Measurements from ENCODE around the gene VAT1. TPM values are rescaled to one million over a fixed set of nuclear protein-coding genes. Genes with fewer than 3 reads are reported as not detected.
"Not testable (repeated sequence)": the region's sequence is repeated elsewhere in the genome, so short reads cannot be mapped to it uniquely, and the experiment has no call there.

Gene VAT1
- total RNA-seq, 1 donor: 435 TPM

- TF ChIP-seq, protein P1, sequence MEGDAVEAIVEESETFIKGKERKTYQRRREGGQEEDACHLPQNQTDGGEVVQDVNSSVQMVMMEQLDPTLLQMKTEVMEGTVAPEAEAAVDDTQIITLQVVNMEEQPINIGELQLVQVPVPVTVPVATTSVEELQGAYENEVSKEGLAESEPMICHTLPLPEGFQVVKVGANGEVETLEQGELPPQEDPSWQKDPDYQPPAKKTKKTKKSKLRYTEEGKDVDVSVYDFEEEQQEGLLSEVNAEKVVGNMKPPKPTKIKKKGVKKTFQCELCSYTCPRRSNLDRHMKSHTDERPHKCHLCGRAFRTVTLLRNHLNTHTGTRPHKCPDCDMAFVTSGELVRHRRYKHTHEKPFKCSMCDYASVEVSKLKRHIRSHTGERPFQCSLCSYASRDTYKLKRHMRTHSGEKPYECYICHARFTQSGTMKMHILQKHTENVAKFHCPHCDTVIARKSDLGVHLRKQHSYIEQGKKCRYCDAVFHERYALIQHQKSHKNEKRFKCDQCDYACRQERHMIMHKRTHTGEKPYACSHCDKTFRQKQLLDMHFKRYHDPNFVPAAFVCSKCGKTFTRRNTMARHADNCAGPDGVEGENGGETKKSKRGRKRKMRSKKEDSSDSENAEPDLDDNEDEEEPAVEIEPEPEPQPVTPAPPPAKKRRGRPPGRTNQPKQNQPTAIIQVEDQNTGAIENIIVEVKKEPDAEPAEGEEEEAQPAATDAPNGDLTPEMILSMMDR (IDR thresholded peaks at IDR 0.05; ENCODE audit: insufficient read depth, low read length): no peak
- peak; percentile 39 for DNase-seq (ENCODE audit: low read depth)
- H3K4me3 ChIP-seq (ENCODE audit: low read depth, low read length): peak overlapping the region; percentile 90
Measured at GRCh38 chr17:42980766-42981397, 41.3 kb downstream of the VAT1 start.

DNA sequence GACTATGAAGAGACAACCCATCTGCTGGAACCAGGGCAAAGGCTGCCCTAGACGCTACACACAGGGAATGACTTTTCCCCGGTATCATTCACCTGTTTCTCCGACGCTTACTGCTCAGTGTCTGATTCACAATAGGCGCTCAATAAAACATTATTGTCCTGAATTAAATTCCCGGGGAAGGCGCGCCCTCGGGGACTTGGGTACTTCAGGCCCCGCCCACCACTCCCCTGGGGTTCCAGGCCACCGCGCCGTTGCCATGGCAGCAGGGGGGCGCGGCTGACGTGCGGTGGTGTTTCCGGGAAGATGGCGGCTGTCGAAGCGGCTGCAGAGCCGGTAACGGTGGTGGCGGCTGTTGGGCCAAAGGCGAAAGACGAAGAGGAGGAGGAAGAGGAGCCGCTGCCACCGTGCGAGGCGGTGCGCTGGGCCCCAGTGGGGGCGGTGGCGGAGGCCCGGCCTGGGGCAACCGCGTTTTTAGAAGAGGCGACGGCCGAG is 41.9 kb downstream of the VAT1 start, which contains the start of gene RUNDC1:
Gene RUNDC1, plus strand, starts transcription at position 292 of the 492 bp plus-strand sequence. Its CDS starts 12 bp downstream, at position 304.
- peak; percentile 71 for DNase-seq (ENCODE audit: low read depth)
- peak within 1 kb of the TSS; percentile 90 for H3K4me3 ChIP-seq (ENCODE audit: low read depth, low read length)
- TF ChIP-seq, protein P1 (IDR thresholded peaks at IDR 0.05; ENCODE audit: insufficient read depth, low read length): no peak

DNA sequence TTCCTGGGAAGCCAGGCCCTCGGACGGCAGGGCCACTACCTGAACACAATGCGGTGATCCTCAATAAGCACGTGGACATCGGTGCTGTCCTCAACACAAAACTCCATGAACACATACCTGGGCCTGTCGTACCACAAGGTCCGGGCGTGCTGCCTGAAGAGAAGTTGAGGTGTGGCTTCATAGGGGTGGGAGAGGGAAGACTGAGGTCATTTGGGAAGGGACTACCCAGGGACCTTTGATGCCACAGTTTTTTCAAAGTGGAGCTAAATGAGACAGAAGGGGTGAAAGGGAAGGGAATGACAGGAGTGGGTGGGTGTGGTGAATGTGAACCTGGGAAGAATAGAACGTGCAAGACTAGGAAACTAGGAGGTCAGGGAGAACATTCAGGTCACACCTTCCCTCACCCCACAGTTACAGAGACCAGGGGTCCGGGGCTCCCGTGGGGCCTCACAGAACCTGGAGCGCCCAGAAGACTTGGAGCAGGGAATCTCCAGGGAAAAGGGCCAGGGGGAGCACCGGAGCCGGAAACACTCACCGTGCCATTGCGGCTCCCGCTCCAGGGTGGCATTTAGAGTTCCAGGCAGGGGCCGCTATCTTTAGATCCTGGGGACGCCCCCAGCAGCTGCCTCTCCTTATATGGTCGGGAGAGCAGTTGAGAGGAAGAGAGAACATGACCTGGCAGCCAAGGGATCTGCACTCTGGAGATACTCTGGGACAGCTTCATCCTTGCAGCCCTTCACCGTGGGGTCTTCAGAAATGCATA is 42.5 kb downstream of the VAT1 start, which contains the start of gene PTGES3L:
Gene PTGES3L, minus strand, starts transcription at position 570 of the 763 bp plus-strand sequence. Its CDS starts 27 bp downstream, at position 543.
- H3K4me3 ChIP-seq (ENCODE audit: low read depth, low read length): peak within 1 kb of the TSS; percentile 90
- TF ChIP-seq, protein P1 (IDR thresholded peaks at IDR 0.05; ENCODE audit: insufficient read depth, low read length): no peak
- peak; percentile 27 for DNase-seq (ENCODE audit: low read depth)

DNA sequence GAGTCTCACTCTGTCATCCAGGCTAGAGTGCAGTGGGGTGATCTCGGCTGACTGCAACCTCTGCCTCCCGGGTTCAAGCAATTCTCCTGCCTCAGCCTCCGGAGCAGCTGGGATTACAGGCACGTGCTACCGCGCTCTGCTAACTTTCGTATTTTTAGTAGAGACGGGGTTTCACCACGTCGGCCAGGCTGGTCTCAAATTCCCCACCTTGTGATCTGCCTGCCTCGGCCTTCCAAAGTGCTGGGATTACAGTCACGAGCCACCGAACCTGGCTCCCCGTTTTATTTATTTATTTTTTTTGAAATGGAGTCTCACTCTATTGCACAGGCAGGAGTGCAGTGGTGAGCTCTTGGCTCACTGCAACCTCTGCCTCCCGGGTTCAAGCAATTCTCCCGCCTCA is 46.5 kb downstream of the VAT1 start:
- not testable (repeated sequence) for H3K4me3 ChIP-seq (ENCODE audit: low read depth, low read length); DNase-seq (ENCODE audit: low read depth)

GRCh38 chr17:42975265-42975664 is 46.9 kb downstream of the VAT1 start:
- no peak overlapping the region for H3K4me3 ChIP-seq (ENCODE audit: low read depth, low read length)
- TF ChIP-seq, protein P1 (IDR thresholded peaks at IDR 0.05; ENCODE audit: insufficient read depth, low read length): no peak
- no peak for DNase-seq (ENCODE audit: low read depth)

GRCh38 chr17:42973323-42973722 is 48.9 kb downstream of the VAT1 start:
- DNase-seq (ENCODE audit: low read depth); H3K4me3 ChIP-seq (ENCODE audit: low read depth, low read length): not testable (repeated sequence)

DNA sequence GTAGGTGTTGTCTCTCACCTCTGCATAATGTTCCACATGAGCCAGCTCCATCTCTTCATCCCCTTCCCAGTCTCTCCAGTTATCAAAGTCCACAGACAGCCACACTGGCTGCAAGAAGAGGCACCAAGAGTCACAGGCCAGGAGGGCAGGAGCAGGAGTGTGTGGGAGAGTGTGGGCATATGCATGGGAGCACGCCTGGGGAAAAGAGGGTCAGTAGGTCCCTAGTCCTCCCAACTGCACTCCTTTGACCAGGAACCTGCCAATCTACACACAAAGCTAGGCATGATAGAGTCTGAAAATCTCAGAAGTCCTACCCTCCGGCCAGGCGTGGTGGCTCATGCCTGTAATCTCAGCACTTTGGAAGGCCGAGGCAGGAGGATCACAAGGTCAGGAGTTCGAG is 50.6 kb downstream of the VAT1 start:
- no peak overlapping the region for H3K4me3 ChIP-seq (ENCODE audit: low read depth, low read length)
- DNase-seq (ENCODE audit: low read depth): no peak
- TF ChIP-seq, protein P1 (IDR thresholded peaks at IDR 0.05; ENCODE audit: insufficient read depth, low read length): no peak

Measured in fibroblast of the aortic adventitia (primary cell).